SHP77 (cell line): ENCODE measurements around the gene AFAP1L1.
"Not testable (repeated sequence)": the region's sequence is repeated elsewhere in the genome, so short reads cannot be mapped to it uniquely, and the experiment has no call there.

Experiments used
- DNase-seq, 2 experiments: peaks; one replicate each; lab custom pipeline; 2025; lab: John Stamatoyannopoulos, UW

Gene AFAP1L1

GRCh38 chr5:149261246-149261645, 10.4 kb upstream of the AFAP1L1 start:
- DNase-seq, result no peak

GRCh38 chr5:149262315-149262714, 9.3 kb upstream of the AFAP1L1 start:
- DNase-seq, result no peak

- DNase-seq, result peak; percentile 10 to 66
Observed at GRCh38 chr5:149264439-149265067, 7.1 kb upstream of the AFAP1L1 start.

GRCh38 chr5:149265068-149265465, 6.6 kb upstream of the AFAP1L1 start:
- DNase-seq, result no peak

- DNase-seq, result peak in 1 of 2 experiments; percentile 9
Observed at GRCh38 chr5:149265597-149265996, 6.1 kb upstream of the AFAP1L1 start.

- no peak for DNase-seq
Observed at GRCh38 chr5:149267241-149267973, 4.3 kb upstream of the AFAP1L1 start.

- DNase-seq, result peak; percentile 29 to 59
Observed at GRCh38 chr5:149268928-149269557, 2.6 kb upstream of the AFAP1L1 start.

- DNase-seq, result peak in 1 of 2 experiments; percentile 20
Observed at GRCh38 chr5:149271195-149271715, 404 bp upstream of the AFAP1L1 start.

GRCh38 chr5:149272781-149273180, 1.1 kb downstream of the AFAP1L1 start:
- DNase-seq, result not testable (repeated sequence)

GRCh38 chr5:149273237-149273636, 1.6 kb downstream of the AFAP1L1 start:
- no peak for DNase-seq

GRCh38 chr5:149273950-149274349, 2.3 kb downstream of the AFAP1L1 start:
- no peak for DNase-seq

GRCh38 chr5:149274939-149275338, 3.3 kb downstream of the AFAP1L1 start:
- no peak for DNase-seq

- no peak for DNase-seq
Observed at GRCh38 chr5:149277801-149278200, 6.1 kb downstream of the AFAP1L1 start.

- no peak for DNase-seq
Observed at GRCh38 chr5:149278451-149279210, 7.0 kb downstream of the AFAP1L1 start.

- DNase-seq, result no peak
Observed at GRCh38 chr5:149279661-149280060, 8.0 kb downstream of the AFAP1L1 start.

GRCh38 chr5:149280124-149280523, 8.5 kb downstream of the AFAP1L1 start:
- DNase-seq, result no peak

GRCh38 chr5:149280802-149281201, 9.1 kb downstream of the AFAP1L1 start:
- DNase-seq, result no peak

- DNase-seq, result no peak
Observed at GRCh38 chr5:149282027-149282965, 10.6 kb downstream of the AFAP1L1 start.

- DNase-seq, result no peak
Observed at GRCh38 chr5:149282966-149283332, 11.3 kb downstream of the AFAP1L1 start.

- peak; percentile 58 to 66 for DNase-seq
Observed at GRCh38 chr5:149283626-149284480, 12.2 kb downstream of the AFAP1L1 start.
